Lower lobe of right lung (tissue), 2 donors: ENCODE results near the gene CMTR1. TPM values are rescaled to one million over a fixed set of nuclear protein-coding genes. Genes with fewer than 3 reads are reported as not detected.
A peak's percentile ranks its signal among the peaks of the same experiment; 100 is the strongest.

Source experiments
- ATAC-seq, 2 donors: fragments of 200-7000 bp; cut with Tn5 transposase; one replicate each; pipeline ENCODE4 v1.9.1; 2020 to 2022; ENCODE audit warnings: mild to moderate bottlenecking in 2 of 2, moderate library complexity in 2 of 2
- DNase-seq: peaks from one replicate; pipeline ENCODE4 v3.0.0-alpha.2; 2020
- H3K27ac ChIP-seq: fragments of 200-600 bp; one replicate; pipeline ENCODE4 v1.8.0; 2022
- H3K27me3 ChIP-seq: fragments of 200-600 bp; one replicate; pipeline ENCODE4 v1.8.0; 2022; ENCODE audit warnings: low read depth
- H3K36me3 ChIP-seq: fragments of 200-600 bp; one replicate; pipeline ENCODE4 v1.8.0; 2022; ENCODE audit warnings: mild to moderate bottlenecking
- H3K4me1 ChIP-seq: fragments of 200-600 bp; one replicate; pipeline ENCODE4 v1.8.0; 2022
- H3K4me3 ChIP-seq: fragments of 200-600 bp; one replicate; pipeline ENCODE4 v1.8.0; 2022; ENCODE audit warnings: mild to moderate bottlenecking
- H3K9me3 ChIP-seq: fragments of 200-600 bp; one replicate; pipeline ENCODE4 v1.8.0; 2022
- CTCF ChIP-seq: fragments of 200-600 bp; IDR thresholded peaks from one replicate; pipeline ENCODE4 v1.8.0; 2022; ENCODE audit warnings: antibody characterized with exemption, mild to moderate bottlenecking
- intact Hi-C: fragments of 100-400 bp; cut with DNase I; formaldehyde crosslinking; loops from one replicate; pipeline ENCODE4 v1.11.0; 2022
- total RNA-seq: library from RNA; stranded (reverse); fragmentation: NEBNext Ultra II Directional; extraction: Animal tissue kit (Norgen Biotek cat#: 25700); gene quantifications from one replicate; pipeline ENCODE4 v1.2.1, GENCODE V29; 2021
- donor health status: DM: no; HTN: yes; CAD: no; lungs with severe emphysema.

Gene CMTR1
- total RNA-seq, 1 donor from 2014 or later, result 42.9 TPM

GRCh38 chr6:37426945-37427510 is 6.0 kb upstream of the CMTR1 start:
- no peak overlapping the region for H3K27ac ChIP-seq
- ATAC-seq (no peak), DNase-seq (no peak)
- no peaks in the 10 kb centered on the region for H3K9me3 ChIP-seq
- no peak for TF ChIP-seq CTCF
- intact Hi-C loops, result no loop called here
- H3K27me3 ChIP-seq, result no peaks in the 10 kb centered on the region
- H3K36me3 ChIP-seq, result no peaks in the 10 kb centered on the region
- no peaks in the 10 kb centered on the region for H3K4me1 ChIP-seq
- H3K4me3 ChIP-seq, result no peak overlapping the region

- no peak for ATAC-seq
- peaks cover 8% of the 10 kb centered on the region for H3K4me1 ChIP-seq
- DNase-seq, result no peak
- no peak for TF ChIP-seq CTCF
- intact Hi-C loops, result no loop called here
- no peaks in the 10 kb centered on the region for H3K27me3 ChIP-seq
- no peak overlapping the region for H3K4me3 ChIP-seq
- H3K36me3 ChIP-seq, result no peaks in the 10 kb centered on the region
- H3K27ac ChIP-seq, result no peak overlapping the region
- no peaks in the 10 kb centered on the region for H3K9me3 ChIP-seq
These were observed 3.7 kb upstream of the CMTR1 start for GRCh38 chr6:37429352-37429750.

GRCh38 chr6:37432590-37432915 is 468 bp upstream of the CMTR1 start:
- Histone ChIP-seq H3K4me1 (peaks cover 12% of the 10 kb centered on the region), H3K27ac (peak overlapping the region; percentile 93), H3K36me3 (peaks cover 23% of the 10 kb centered on the region), H3K4me3 (peak overlapping the region; percentile 79), H3K27me3 (no peaks in the 10 kb centered on the region), H3K9me3 (no peaks in the 10 kb centered on the region)
- no peak for TF ChIP-seq CTCF
- ATAC-seq, result no peak
- no peak for DNase-seq
- intact Hi-C loops, result no loop called here

- Histone ChIP-seq H3K27me3 (no peaks in the 10 kb centered on the region), H3K27ac (peak overlapping the region; percentile 93), H3K9me3 (no peaks in the 10 kb centered on the region), H3K4me1 (peaks cover 12% of the 10 kb centered on the region), H3K36me3 (peaks cover 35% of the 10 kb centered on the region), H3K4me3 (peak overlapping the region; percentile 79)
- ATAC-seq, result peak; percentile 44 to 55
- intact Hi-C loops, result no loop called here
- TF ChIP-seq CTCF, result no peak
- DNase-seq, result no peak
These were observed 743 bp downstream of the CMTR1 start for GRCh38 chr6:37433657-37434271.

GRCh38 chr6:37435373-37435772 is 2.4 kb downstream of the CMTR1 start:
- no peak for TF ChIP-seq CTCF
- Histone ChIP-seq H3K27ac (no peak overlapping the region), H3K4me1 (peaks cover 12% of the 10 kb centered on the region), H3K9me3 (no peaks in the 10 kb centered on the region), H3K27me3 (no peaks in the 10 kb centered on the region), H3K4me3 (no peak overlapping the region), H3K36me3 (peaks cover 49% of the 10 kb centered on the region)
- no peak for DNase-seq
- ATAC-seq, result no peak
- intact Hi-C loops, result no loop called here
